Body of pancreas (tissue), 2 donors: Measurements from ENCODE around the gene ENOX2. TPM values are rescaled to one million over a fixed set of nuclear protein-coding genes. Genes with fewer than 3 reads are reported as not detected.

Source experiments
- total RNA-seq, 2 donors: library from RNA; depleted of rRNA; stranded (reverse); fragments of >200 nt; gene quantifications; one replicate each; pipeline ENCODE4 v1.1.0, GENCODE V29; 2016

ENOX2 gene
- total RNA-seq, 2 donors from 2014 or later = 7.9 to 9.1 TPM

Other genes starting within 250 kb of the ENOX2 start
- not detected for gene ARHGAP36, start 155.1 kb upstream of the ENOX2 start, total RNA-seq